HG03045 (cell line): ENCODE results near the gene KCNIP4.

Source experiments
- ATAC-seq: cut with Tn5 transposase; IDR thresholded peaks from one replicate; pipeline ENCODE4 v1.9.1; 2021; ENCODE audit warnings: mild to moderate bottlenecking, moderate library complexity; ENCODE audit not compliant: unreplicated experiment

The KCNIP4 gene

DNA sequence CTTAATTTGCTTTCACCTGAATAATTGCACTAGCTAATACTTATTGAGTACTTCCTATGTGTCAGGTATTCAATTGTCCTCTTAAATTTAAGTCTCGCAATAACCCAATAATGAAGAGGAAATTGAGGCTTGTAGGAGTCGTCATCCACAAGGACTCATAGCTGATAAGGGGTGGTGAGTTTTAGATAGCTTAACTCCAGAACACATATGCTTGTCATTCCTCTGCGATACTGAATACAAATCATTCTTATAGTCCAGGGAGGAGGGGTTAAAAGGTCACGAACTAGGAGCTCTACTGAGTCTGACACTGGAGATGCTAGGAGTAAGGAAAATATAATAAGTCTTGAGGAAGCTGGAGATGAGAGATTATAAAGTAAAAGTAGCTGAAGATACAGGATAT lies 1249.8 kb downstream of the KCNIP4 start:
- no peak for ATAC-seq

DNA sequence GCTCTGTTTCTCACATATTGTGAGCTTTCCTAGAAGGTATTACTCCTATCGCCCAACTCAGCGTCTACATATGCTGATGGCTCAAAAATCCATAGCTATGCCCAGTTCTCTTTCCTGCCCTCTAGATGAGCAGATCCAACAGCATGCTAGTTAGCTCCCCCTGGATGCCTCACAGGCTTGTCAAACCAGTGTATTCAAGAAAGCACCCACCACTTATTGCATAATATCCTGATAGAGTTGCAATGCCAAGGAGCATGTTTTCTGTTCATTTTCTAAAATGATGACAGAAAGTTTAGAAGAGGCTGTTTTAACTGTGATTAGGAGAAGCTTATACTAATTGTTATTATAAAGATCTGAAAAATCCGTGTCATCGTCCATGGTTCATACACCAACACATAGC lies 1250.2 kb downstream of the KCNIP4 start:
- ATAC-seq = no peak

DNA sequence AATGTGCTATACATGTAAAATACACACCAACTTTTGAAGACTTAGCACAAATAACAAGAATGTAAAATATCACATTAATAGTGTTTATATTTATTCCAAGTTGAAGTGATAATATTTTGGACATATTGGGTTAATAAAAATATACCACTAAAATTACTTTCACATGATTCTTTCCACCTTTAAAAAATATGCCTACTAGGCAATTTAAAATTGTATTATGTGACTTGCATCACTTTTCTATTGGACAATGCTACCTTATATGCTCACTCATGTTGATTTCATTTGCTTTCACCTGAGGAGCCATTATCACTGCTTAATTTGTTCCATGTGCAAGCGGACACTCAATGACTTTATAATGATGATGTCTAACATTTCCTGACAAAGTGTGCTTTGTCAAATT lies 1251.8 kb downstream of the KCNIP4 start:
- no peak for ATAC-seq

DNA sequence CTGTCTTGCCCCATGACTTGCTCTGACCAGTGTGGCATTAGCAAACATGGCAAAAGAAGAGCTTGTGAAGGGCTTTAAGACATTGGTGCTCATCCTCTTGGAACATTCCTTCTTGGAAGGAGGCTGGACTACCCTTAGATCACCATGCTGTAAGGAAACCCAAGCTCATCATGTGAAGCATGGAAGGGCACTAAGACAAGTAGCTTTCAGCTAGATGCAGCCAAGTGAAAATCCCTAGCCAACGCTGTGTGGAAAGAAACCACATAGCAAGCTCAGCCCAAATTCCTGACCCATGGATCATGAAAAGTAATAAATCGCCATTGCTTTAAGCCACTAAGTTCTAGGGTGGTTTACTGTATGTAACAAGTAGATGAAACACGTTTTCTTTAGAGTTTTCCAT lies 1260.7 kb downstream of the KCNIP4 start:
- ATAC-seq = no peak

DNA sequence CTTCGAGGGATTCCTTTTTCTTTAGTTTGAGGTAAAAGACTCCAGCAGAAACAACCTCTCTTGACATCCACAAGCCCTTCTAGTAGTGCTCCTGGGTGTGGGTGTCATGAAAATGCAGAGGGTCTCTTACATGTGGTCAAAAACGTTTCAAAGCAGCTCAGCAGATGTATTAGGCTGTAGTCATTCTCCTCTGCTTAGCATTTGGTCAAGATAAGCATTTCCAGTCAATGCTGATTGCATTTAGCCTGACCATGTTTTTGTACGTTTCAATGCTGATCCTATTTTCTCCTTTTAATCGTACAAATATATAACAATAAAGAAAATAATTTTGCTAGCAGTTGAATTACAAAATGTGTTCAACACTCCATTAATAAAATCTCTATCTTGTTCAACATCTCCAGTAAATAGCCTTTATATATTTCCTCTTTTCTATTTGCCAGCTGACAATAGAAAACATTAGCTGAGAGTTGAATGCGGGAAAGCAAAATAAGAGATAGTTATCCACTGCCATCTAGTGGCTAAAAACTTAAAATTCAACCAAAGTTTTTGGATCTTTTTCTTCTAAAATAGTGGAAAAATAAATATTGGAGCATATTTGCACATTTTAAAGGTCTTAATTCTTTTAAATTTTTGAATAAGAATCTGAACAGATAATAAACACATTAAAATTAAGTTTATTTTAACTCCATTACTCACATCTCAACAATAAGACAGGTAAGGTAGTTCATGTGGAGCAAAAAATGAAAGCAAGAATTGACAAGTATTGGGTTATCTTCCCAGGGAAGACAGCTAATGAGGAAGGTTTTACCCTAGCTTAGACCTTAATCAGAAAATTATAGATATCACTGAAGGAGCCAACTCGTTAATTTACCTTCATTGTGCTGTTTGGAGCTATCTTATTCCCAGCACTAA lies 1263.5 kb downstream of the KCNIP4 start:
- no peak for ATAC-seq

DNA sequence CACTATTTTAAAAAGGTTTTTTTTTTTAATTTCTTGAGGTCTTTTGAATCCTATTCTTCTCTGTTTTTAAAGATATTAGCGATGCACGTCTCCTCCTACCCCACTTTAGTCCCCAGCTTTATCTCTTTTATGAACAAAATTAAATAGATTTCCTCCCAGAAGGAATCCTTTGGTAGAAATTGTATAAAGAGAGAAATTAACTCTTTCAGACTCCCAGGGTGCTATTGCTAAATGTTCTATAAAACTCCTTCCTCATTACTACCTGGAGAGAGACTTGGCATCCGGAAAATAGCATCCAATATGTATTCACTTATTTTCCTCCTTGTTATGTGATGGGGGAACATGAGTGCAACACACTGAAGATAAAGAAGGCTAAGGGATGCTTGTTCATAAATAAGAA lies 1264.8 kb downstream of the KCNIP4 start:
- ATAC-seq = no peak

DNA sequence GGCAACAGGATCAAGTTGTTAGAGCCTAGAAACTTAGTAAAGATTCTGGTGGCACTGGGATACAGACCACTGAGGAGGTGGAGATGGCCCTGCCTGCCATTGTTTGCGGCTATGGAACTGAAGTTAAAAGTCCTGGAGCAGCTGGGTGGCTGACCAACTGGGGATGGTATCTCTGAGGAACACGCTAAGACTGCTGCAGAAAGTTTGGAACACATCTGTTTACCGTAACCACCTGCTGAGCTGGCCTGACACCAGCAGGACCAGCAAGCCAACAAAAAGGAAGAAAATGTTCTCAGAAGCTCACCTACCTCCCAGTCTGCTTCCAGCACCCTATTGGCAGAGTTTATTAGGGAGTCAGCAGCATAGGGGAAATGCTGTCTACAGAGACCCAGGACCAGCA lies 1265.7 kb downstream of the KCNIP4 start:
- no peak for ATAC-seq

DNA sequence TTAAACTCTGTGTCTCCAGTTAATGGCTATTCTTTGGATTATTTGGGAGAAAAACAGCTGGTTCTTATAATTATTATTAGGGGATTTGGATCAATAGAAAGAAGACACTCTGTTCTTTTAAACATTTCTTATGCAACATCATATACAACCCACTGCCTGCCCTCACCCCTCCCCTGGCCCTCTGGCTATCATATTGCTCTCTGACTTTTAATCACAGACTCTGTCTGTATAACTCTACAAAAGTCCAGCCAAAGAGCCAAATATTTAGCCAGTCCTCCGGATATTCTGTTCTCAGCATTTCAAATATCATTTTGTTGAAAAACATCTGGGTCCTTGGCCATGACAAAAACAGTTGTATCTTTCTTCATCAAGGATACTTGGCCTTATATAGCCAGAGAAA lies 1267.3 kb downstream of the KCNIP4 start:
- no peak for ATAC-seq

DNA sequence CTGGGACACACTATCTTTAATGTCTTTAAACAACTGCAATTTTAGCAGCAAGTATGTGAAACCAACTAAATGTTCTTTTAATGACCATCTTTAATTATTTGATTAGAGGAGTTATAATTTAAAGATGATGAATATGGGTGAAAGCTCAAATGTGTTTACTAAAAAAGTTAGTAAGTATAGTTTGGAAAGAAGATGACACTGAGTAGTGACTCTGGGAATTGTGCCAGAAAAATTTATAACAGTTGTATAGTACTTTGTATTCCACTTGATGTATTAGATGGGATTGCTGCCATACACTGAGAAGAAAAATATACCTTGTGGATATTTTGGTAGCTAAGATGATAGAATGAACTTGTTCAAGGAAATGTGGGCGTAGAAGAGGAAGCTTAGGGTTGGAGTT lies 1267.8 kb downstream of the KCNIP4 start:
- no peak for ATAC-seq

DNA sequence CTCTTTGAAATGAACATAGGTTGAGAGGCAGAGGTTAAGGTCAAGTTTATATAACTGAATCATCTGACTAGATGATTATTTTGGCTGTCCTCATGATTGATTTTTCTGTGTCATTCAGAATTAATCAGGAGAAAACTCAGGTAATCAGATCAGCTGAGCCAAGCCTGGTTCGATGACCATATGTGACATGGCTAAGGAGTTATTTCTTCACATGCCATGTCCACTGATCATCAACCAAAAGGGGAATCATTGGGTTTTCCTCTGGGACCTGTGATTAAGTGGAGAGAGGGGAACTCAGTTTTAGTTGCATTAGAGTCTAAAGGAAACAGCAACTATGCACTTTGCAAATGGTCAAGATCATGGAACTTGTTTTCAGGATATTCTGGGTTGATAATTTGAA lies 1268.6 kb downstream of the KCNIP4 start:
- no peak for ATAC-seq
